Vagina (tissue), 2 donors: Measurements from ENCODE around the gene SQOR.

Experiments
- POLR2A ChIP-seq, 2 donors: fragments of 450-650 bp; IDR thresholded peaks; one replicate each; pipeline ENCODE4 v1.6.1; 2017; ENCODE audit warnings: antibody characterized with exemption in 2 of 2, mild to moderate bottlenecking in 2 of 2, moderate library complexity in 2 of 2
- POLR2AphosphoS5 ChIP-seq, 2 donors: sonication (generic); formaldehyde crosslinking; IDR thresholded peaks; one replicate each; pipeline ENCODE4 v1.9.0; 2017; ENCODE audit warnings: antibody characterized with exemption in 2 of 2, mild to moderate bottlenecking in 2 of 2, low read depth in 1 of 2; ENCODE audit not compliant: insufficient read depth in 1 of 2
- TF ChIP-seq, protein P1 (sequence below), 3 experiments: fragments of 450-650 bp in 2 of 3; fragments of 200-600 bp in 1 of 3; sonication (generic) in 1 of 3; IDR thresholded peaks; one replicate each; pipeline ENCODE4 v1.5.1; 2017 to 2019; ENCODE audit warnings: antibody characterized with exemption in 3 of 3, mild to moderate bottlenecking in 2 of 3, moderate library complexity in 2 of 3

DNA sequence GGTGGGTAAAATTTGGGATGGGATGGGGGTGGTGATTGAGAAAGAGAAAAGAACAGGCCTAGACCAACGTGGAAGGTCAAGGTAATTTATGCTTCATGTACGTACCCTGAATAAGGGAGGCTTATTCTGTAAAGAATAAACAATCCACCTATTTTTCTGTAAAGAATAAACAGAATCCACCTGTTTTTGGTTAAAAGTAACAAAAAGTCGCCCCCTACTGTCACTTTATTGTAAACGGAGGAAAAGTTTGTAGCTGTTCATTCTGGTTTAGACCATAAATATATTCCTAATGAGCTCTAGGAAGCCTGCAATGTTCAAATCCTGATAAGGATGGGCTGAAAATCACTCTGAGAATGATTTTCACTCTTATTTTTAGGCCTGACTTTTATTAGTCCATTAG is 23.5 kb upstream of the SQOR start:
- TF ChIP-seq, protein P1, sequence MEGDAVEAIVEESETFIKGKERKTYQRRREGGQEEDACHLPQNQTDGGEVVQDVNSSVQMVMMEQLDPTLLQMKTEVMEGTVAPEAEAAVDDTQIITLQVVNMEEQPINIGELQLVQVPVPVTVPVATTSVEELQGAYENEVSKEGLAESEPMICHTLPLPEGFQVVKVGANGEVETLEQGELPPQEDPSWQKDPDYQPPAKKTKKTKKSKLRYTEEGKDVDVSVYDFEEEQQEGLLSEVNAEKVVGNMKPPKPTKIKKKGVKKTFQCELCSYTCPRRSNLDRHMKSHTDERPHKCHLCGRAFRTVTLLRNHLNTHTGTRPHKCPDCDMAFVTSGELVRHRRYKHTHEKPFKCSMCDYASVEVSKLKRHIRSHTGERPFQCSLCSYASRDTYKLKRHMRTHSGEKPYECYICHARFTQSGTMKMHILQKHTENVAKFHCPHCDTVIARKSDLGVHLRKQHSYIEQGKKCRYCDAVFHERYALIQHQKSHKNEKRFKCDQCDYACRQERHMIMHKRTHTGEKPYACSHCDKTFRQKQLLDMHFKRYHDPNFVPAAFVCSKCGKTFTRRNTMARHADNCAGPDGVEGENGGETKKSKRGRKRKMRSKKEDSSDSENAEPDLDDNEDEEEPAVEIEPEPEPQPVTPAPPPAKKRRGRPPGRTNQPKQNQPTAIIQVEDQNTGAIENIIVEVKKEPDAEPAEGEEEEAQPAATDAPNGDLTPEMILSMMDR (IDR thresholded peaks at IDR 0.05): no peak
- no peak for TF ChIP-seq POLR2A (IDR thresholded peaks at IDR 0.05)
- no peak for TF ChIP-seq POLR2AphosphoS5 (IDR thresholded peaks at IDR 0.05; ENCODE audit: insufficient read depth in 1 of 2, low read depth in 1 of 2)
